ENCODE results near the gene ARMCX6.
"Not testable (repeated sequence)": the region's sequence is repeated elsewhere in the genome, so short reads cannot be mapped to it uniquely, and the experiment has no call there.

Gene ARMCX6

DNA sequence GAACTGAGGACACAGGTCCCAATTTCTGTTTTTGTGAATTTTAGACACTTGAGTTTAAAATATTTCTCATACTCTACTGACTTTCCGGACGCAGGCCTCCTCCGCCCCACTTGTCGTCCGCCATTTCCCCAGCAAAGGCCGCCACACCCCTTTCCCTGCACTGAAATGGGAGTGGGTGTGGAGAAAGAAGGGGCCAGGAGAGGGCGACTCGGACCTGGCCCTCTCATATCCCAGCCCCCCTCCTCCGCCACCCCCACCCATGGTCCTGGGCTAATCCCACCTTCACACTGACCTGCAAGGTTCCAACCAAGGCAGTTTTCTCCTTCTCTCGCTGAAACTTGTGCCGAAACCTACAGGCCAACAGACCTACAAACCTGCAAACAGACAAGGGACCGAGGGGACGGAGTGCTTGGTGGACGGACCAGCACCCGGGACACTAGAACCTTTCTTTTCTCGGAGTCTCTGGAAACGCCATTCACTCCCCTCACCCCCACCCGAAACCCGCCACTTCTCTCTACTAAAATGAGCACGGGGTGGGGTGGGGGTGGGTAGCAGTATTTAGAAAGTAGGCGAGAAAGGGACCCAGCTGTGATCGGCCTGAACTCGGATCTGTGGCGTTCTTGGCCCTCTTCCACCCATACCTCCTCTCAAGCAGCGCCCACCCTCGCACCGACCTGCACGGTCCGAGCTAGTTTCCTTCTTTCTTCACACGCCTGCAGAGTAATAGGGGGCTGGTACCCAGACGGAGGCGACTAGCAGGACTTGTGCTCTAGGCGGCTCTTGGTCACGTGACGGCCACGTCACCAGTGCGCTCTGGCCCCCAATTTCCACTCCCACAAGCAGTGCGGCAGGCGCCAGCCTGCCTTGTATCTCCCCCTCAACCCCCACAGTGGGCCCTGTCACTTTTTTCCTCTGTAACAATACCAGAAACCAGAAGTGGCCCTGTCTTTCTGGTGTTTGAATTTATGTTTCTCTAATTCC is at the start of gene ARMCX6:
TSS of gene ARMCX6 (minus strand) at position 790 of the 981 bp plus-strand sequence. CDS start 1,380 bp downstream, outside the sequence.
- peak; percentile 2 for DNase-seq

DNA sequence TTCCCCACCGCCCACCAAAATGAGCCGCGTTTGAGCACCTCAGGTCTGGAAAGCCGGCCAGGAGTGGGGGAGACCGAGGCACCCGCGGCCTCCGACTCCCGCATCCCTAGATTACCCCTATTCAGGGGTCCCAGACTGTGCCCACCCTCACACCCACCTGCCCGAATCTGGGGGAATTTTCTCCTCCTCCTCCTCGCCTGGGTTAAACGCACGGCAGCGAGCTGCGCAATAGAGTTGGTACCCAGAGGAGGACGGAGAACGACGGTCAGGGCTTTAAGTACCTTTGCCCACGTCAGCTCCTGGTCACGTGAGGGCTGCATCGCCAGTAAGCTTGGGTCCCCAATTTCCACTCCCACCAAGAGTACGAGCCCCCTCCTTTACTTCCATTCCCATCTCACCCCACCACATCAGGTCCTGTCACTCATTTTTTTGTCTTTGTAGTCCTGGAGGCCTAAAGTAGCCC is 41.8 kb upstream of the ARMCX6 start, which contains the start of gene ARMCX2:
TSS of gene ARMCX2 (minus strand) at position 250 of the 463 bp plus-strand sequence. CDS start 2,262 bp downstream, outside the sequence.
- DNase-seq: peak; percentile 23

GRCh38 chrX:101658661-101659491 is 41.1 kb upstream of the ARMCX6 start:
- peak; percentile 54 for DNase-seq

DNA sequence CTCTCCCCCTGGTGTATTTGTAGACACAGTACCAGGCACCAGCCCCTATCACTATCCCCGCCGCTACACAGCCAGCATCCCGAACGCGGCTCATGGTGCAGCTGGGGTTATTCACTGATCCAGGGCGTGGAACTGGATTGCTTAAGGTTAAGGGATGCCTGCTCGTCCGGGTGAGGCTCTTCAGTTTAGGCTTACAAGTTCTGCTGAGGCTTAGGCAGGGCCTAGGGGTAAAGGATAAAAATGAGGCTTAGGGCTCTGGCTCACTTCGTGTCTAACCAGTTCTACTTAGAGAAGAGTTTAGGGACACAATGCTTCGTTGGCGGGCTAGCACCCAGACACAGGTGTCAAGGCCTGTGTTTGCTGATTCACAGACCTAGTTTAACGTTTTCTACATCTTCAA is 39.7 kb upstream of the ARMCX6 start:
- DNase-seq: no peak

DNA sequence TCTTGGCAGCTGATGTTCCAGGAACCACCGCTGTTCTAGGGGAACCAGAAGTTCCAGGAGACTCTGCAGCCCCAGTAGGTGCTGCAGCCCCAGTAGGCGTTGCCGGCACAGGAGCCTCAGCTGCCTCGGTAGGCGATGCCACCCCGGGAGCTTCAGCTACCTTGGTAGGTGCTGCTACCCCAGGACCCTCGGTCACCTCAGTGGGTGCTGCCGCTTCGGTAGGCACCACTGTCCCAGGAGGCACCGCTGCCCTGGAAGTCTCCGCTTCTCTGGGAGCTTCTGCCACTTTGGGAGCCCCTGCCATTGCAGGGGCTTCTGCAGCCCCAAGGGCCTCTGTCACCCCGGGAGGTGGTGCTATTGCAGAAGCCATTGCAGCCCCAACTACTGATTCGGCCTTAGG is 39.0 kb upstream of the ARMCX6 start:
- DNase-seq: no peak

DNA sequence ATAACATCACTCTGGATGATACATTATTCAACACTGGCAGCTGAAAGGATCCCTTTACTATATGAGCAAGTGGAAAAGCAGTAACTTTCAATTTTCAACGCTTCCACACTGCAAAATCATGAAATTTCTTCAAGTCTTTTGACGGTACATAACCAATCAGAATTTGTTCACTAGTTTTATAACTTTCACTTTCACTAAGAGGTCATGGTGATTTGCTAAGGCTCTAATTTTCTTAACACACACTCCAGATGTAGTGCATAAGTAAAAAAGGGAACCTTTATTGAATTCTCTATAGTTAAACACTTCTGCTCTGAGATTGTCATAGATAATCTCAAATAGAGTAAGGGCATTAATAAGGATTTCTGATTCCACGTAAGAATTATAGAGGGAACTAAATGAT is 37.7 kb upstream of the ARMCX6 start:
- DNase-seq: no peak

DNA sequence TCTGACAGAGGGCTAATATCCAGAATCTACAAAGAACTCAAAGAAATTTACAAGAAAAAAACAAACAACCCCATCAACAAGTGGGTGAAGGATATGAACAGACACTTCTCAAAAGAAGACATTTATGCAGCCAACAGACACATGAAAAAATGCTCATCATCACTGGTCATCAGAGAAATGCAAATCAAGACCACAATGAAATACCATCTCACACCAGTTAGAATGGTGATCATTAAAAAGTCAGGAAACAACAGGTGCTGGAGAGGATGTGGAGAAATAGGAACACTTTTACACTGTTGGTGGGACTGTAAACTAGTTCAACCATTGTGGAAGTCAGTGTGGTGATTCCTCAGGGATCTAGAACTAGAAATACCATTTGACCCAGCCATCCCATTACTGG is 29.9 kb upstream of the ARMCX6 start:
- DNase-seq: not testable (repeated sequence)

DNA sequence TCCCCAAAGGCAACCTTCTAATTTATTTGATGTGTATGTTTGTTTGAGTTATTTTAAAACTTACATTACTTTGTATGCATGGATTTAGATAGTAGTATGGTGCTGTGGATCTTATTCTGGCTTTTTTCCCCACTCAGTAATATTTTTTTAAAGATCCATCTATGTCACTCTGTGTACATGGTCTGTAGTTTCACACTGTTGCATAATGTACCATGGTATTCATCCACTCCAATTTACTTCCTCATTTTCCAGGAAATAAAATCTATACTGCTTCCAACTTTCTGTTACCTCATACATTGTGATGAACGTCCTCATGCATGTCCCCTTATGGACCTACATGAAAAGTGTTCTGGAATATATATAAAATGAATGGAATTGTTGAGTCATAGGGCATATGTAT is 24.3 kb upstream of the ARMCX6 start:
- DNase-seq: no peak

DNA sequence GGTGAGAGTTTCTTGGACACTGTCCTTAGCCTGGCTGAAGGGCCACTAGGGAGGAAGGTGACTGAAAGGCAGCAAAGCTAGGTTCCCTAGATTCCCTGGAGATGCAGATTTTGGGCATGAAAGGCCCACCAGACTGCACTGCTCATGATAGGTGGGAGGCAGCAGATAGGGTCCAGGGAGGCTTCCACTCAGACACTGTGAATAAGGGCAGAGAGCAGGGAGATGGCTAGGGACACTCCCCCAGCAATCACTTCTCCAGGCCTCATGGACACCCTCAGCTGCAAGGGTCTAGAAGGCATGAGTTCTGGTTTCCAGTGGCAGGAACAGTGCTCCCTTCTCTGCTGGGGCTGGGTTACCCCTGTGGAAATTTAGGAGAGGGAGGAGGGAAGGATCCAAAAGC is 21.8 kb upstream of the ARMCX6 start:
- DNase-seq: no peak

DNA sequence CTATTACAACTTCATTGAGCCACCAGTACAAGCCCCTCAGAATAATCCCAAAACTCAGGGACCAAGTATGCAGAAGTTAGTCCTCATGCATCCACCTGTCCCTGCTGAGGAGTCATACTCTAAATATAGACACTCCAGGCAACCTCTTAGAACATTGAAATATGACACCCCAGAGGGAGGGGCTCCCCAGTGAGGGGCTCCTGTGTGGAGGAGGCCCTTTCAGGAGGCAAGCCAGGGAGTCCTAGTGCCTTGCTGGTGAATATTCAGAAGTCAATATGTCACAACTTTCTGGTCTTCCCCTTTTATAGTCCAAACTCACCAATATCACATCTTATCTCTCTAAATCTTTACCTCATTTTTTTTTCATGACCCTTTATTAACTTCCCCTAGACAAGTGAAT is 1.6 kb upstream of the ARMCX6 start:
- peak; percentile 10 for DNase-seq

DNA sequence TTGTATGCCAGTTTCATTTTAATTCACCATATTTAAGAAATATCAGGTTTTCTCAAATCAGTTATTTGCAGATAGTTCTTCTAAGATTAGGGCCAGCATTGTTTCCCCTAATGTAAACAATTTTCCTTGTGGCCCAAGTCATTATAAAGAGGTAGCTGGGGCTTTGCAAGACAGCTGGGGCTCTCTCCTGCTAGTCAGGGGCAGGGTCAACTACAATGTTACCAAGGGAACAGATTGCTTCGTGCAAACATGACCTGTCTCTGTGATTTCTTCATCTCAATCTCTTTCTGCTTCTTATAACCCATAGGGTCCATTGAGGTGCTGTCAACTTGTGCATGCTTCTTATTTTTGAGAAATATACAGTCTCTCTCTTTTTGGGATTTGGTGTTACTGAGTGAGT is 12.1 kb downstream of the ARMCX6 start:
- no peak for DNase-seq

GRCh38 chrX:101605146-101605545 is 12.7 kb downstream of the ARMCX6 start:
- DNase-seq: no peak

GRCh38 chrX:101602077-101602476 is 15.7 kb downstream of the ARMCX6 start:
- no peak for DNase-seq

GRCh38 chrX:101599592-101599991 is 18.2 kb downstream of the ARMCX6 start:
- DNase-seq: not testable (repeated sequence)

- DNase-seq: no peak
These were observed 21.9 kb downstream of the ARMCX6 start for GRCh38 chrX:101595739-101596419.

Measured in NCI-H187 treated with DMSO at 0.1 percent for 48 hours (cell line).